NCI-H2081 (cell line): ENCODE data around the gene SV2A.
A peak's percentile ranks its signal among the peaks of the same experiment; 100 is the strongest.
"Not testable (repeated sequence)": the region's sequence is repeated elsewhere in the genome, so short reads cannot be mapped to it uniquely, and the experiment has no call there.

Experiments used
- DNase-seq, 2 experiments: peaks; one replicate each; lab custom pipeline; 2025; lab: John Stamatoyannopoulos, UW

Gene SV2A

GRCh38 chr1:149928401-149928724, 10.7 kb upstream of the SV2A start:
- no peak for DNase-seq

GRCh38 chr1:149927563-149928400, 10.1 kb upstream of the SV2A start, which contains the start of gene SF3B4:
Gene SF3B4 (minus strand): TSS chr1:149927803. CDS start chr1:149927759, 44 bp downstream.
- peak; percentile 96 to 98 for DNase-seq

DNA sequence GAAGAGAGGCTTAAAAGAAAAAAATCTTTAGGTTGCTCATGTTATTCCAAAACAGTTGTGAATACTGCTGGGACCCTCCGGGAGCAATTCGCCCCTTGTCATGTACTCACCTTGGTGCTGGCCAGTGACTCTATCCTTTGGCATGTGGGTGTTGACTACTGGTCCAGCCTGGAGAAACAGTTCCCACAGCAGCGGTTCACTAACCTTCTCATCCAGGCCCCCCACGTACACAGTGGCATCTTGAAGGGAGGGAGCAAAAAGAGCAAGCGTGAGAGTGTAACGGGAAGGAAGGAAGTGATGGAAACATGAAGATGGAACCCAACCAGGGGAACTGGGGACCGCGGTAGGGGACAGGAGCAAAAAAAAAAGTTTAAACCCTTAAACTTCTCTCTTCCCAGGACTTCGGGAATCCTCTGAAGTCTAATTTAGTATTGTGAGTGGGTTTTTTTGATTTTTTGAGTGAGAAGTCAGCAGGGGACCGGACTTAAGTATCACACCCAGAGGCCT, 9.5 kb upstream of the SV2A start:
- DNase-seq, result no peak

- no peak for DNase-seq
Observed at GRCh38 chr1:149926296-149926695, 8.7 kb upstream of the SV2A start.

DNA sequence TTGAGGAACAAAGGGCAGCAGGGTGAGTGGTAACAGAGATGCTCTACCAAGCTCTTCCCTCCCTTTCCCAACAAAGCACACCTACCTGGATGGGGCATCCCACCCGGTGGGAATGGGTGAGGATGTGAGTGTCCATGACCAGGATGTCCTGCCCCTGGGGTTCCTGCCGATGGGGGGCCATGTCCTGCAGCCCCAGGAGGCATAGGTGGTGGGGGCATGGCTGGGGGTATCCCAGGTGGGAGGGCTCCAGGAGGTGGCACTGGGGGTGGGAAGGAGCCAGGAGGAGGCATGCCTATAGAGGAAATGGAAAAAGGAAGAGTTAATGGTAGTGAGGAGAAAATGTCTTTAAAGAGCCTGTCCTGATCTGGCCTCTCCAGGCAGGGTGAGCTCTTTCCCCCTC, 8.1 kb upstream of the SV2A start:
- no peak for DNase-seq

DNA sequence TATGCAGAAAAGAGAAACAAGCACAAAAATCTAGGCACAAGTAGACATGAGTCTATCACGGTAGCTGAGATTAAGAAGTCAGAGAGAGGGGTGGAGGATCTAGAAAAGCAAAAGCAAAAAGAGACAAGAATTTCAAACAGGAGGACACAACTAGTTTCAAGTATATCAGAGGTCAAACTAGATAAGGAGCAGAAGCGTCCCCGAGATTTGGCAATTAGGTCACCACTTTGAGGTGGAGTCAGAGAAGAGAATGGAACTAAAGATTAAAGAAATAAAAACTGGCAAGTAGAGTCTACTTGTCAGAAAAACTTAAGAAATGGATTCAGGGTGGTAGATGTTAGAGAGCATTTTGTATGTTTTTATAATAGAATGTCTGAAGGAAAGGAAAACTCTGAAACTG, 7.7 kb upstream of the SV2A start:
- no peak for DNase-seq

DNA sequence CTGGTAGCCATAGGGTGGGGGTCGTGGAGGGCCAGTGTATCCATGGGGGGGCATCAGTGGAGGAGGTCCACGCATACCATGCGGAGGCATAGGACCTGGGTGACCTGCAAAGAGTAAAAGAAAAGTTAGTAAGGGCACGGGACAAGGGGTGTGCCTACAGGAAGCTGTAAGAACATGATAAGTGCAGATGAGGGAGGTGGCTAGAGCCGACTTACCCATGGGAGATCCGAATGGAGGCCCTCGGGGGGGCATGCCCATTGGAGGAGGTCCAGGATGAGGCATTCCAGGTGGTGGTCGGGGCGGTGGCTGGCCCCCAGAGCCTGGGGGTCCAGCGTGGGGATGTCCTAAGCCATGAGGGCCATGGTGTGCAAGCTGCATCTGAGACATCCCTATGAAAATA, 6.0 kb upstream of the SV2A start:
- DNase-seq, result no peak

DNA sequence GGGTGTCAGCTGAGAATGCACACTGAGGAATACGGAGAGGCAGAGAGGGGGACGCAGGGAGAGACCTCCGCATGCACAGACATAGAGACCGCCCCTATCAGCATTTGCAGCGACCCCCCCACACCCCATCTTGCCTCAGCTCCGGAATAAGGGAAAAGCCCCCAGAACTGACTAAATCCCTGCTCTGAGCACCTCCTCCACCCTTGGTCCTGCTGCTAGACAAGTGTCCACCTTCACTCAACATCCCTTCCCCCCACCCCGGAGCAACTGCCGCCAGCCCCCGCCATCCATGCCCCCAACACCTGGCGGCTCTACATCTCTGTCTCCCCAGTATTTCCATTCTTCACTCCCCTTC, 769 bp downstream of the SV2A start:
- no peak for DNase-seq

- no peak for DNase-seq
Observed at GRCh38 chr1:149916193-149916897, 1.3 kb downstream of the SV2A start.

DNA sequence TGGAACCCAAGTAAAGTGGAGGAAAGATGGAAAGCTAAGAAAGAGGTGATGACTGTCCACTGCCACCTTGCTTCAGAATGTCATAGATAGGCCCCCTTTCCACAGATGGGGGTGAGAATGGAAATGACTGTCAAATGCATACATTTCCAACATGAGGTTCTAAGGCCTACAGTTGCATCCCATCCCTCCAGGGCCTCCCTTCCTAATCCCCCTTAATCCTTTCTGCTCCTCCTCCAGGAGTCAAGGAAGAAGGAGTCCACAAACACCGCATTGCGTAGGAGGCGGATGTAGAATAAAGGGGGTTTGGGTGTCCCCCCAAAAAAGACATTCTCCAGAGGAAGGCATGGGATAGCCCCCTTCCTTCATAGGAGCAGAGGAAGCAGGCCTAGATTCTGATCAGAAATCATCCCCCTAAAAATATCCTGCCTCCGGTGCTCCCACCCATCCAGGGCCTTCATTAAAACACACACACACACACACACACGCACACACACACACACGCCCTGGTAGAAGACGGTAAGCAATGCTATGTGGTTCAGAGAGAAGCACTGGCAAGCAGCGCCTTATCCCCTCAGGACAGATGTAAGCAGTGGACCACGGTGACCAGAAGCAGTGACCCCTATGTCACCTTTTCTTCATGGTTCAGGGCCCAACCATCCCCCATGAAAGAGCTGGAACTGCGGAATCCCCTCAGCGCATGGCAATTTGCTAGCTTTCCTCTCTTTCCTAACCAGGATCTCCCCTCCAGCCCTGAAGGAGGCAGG, 2.0 kb downstream of the SV2A start:
- no peak for DNase-seq

DNA sequence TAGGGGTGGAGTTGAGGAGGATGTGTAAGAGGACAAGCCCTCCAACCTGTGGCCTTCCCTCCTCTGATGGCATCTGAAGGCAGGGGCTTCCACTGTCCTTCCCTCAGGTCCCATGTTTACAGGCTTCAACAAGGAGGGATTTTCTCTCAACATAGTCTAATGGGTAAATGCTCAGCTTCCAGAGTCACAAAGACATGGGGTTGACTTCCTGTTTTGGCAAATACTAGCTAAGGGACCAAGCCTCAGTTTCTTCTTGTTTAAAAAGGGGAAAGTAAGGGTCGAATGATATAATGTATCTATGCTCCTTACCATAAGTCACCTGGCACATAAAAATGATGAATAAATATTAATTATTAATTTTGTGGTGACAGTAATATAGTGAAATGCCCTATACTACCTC, 3.1 kb downstream of the SV2A start:
- DNase-seq, result no peak

- DNase-seq, result no peak
Observed at GRCh38 chr1:149906570-149907075, 11.0 kb downstream of the SV2A start.

DNA sequence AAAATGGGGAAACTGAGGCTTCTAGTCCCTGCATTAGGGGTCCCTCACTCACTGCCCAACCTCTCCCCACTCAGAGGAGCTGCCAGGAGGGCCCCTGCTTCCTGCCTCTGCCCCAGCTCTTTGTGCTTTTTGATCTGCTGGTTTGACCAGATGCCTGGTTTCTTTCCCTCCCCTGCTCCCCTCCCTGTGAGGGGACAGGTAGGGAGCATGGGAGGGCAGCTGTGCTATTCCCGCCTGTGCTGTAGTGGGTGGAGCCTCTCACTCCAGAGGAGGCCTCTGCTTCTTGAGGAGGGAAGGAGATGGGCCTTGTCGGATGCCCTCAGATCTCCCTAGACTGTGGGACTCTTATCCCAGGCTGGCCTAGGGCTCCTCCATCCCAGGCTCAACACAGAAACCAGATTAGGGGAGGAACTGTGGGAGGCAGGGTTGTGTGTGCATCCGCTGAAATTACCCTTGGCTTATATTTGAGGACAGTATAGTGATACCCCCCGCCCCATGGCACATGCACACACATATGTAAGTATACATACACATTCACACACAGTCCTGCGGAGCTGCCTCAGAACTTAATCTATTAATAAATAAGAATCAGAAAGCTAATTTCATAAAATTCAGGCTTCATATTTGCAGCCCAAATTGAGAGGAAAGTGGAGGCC, 13.7 kb downstream of the SV2A start:
- DNase-seq, result no peak

DNA sequence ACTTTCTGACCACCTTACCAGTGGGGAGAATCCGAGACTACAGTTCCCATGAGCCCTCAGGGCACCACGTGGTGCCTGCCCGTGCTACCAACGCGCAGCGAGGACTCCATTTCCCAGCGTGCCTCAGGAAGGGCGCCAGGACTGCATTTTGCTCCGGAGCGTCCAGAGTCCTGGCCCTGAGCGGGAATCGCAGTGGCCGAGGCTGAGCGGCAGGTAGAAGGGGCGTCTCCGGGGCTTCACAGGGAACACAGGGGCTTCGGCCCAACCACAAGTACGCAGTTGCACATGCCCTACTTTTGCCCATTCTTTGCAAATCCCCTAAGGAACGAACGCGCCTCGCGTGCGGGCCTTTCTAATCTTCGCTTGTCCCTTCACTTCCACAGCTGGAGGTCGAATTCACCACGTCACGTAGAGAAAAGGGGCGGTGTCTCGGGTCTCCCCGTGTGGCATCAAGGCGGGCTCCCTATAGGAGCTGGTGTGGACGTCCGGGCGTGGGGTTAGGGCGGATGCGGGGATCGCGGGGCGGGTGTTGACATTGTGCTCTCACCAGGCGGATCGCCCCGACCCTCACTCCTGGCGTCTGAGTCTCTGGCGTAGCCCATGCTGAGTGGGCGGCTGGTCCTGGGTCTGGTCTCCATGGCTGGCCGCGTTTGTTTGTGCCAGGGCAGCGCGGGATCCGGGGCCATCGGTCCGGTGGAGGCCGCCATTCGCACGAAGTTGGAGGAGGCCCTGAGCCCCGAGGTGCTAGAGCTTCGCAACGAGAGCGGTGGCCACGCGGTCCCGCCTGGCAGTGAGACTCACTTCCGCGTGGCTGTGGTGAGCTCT, 18.0 kb downstream of the SV2A start, which contains the start of gene BOLA1:
BOLA1 (plus strand) TSS at position 109 of the 825 bp plus-strand sequence; CDS start at position 601, 492 bp downstream.
- DNase-seq, result peak; percentile 94 to 98

GRCh38 chr1:149896575-149896974, 21.1 kb downstream of the SV2A start:
- DNase-seq, result no peak

GRCh38 chr1:149888999-149889289, 28.7 kb downstream of the SV2A start:
- no peak for DNase-seq

- DNase-seq, result peak; percentile 74 to 86
Observed at GRCh38 chr1:149888247-149888998, 29.2 kb downstream of the SV2A start.

DNA sequence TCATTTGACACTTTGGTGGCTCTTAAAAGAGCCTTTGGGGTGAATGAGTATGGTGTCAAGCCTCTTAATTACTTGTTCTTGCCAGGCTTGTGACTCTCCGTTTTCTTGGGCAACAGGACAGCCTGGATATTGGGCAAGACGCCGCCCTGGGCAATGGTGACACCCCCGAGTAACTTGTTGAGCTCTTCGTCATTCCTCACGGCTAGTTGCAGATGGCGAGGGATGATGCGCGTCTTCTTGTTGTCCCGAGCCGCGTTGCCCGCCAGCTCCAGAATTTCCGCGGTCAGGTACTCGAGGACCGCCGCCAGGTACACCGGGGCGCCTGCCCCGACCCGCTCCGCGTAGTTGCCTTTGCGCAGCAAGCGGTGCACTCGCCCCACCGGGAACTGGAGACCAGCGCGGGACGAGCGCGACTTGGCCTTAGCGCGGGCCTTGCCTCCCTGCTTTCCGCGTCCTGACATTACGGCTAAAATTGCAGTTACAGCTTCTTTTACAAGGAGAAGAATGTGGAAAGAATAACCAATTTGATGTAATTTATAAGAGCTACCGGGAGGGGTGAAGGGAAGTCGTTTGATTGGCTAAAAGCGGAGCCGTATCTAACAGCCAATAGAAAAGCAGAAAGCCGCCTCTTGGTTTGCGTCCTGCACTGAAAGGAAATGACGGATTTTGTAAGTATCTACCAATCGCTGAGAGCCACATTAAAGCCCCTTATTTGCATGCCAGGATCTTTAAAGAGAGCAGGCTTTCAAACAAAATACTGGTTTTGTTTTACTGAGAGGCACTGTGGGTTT, 30.0 kb downstream of the SV2A start:
- DNase-seq, result peak; percentile 96 to 99

DNA sequence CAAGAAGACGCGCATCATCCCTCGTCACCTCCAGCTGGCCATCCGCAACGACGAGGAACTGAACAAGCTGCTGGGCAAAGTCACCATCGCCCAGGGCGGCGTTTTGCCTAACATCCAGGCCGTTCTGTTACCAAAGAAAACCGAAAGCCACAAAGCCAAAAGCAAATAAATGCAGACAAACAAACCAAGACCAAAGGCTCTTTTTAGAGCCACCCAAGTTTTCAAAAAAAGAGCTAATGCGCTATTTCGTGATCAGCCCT, 30.5 kb downstream of the SV2A start:
- not testable (repeated sequence) for DNase-seq
